GM12878 (cell line): ENCODE results near the gene HSCB. TPM values are rescaled to one million over a fixed set of nuclear protein-coding genes. Genes with fewer than 3 reads are reported as not detected.

Source experiments
- CBX3 ChIP-seq: fragments of 200-600 bp; sonication (generic); IDR thresholded peaks from 2 replicates; pipeline ENCODE4 v1.6.1; 2016; ENCODE audit warnings: low read depth, borderline replicate concordance
- EED ChIP-seq: sonication (generic); IDR thresholded peaks from 2 replicates; pipeline ENCODE4 v1.6.1; 2016; ENCODE audit warnings: antibody characterized with exemption, low read depth
- ESRRA ChIP-seq: IDR thresholded peaks from 2 replicates; pipeline ENCODE4 v1.6.1; 2012; ENCODE audit warnings: mild to moderate bottlenecking, low read length, improper control_type of control experiment
- ETV6 ChIP-seq, 2 experiments: fragments of 450-650 bp in 1 of 2; IDR thresholded peaks in 1 of 2; conservative IDR thresholded peaks in 1 of 2; 2 replicates each; pipeline ENCODE4 v1.6.1; 2014; ENCODE audit warnings: antibody characterized with exemption in 1 of 2, borderline replicate concordance in 1 of 2, low read depth in 1 of 2, mild to moderate bottlenecking in 1 of 2, moderate library complexity in 1 of 2
- HDAC6 ChIP-seq: fragments of 200-600 bp; sonication (generic); IDR thresholded peaks from one replicate; pipeline ENCODE4 v1.8.0; 2017; ENCODE audit warnings: antibody characterized with exemption; ENCODE audit not compliant: unreplicated experiment
- HDGF ChIP-seq: fragments of 450-650 bp; IDR thresholded peaks from 2 replicates; pipeline ENCODE4 v1.6.1; 2016; ENCODE audit warnings: antibody characterized with exemption
- IKZF1 ChIP-seq: fragments of 450-650 bp; conservative IDR thresholded peaks from 2 replicates; pipeline ENCODE4 v1.6.1; 2017; ENCODE audit warnings: antibody characterized with exemption, mild to moderate bottlenecking
- IRF3 ChIP-seq: fragments of 450-650 bp; IDR thresholded peaks from 2 replicates; pipeline ENCODE4 v1.6.1; 2014; ENCODE audit warnings: mild to moderate bottlenecking
- JUNB ChIP-seq: IDR thresholded peaks from 2 replicates; pipeline ENCODE4 v1.6.1; 2016; ENCODE audit warnings: antibody characterized with exemption, mild to moderate bottlenecking
- MXI1 ChIP-seq: fragments of 150-350 bp; IDR thresholded peaks from 2 replicates; pipeline ENCODE4 v1.6.1; 2011; ENCODE audit warnings: low read depth, mild to moderate bottlenecking, inconsistent platforms, low read length, improper control_type of control experiment
- NR2C2 ChIP-seq: IDR thresholded peaks from 2 replicates; pipeline ENCODE4 v1.6.1; 2011; ENCODE audit warnings: borderline replicate concordance, low read depth; ENCODE audit not compliant: control insufficient read depth, insufficient read length
- NR2F1 ChIP-seq: fragments of 450-650 bp; conservative IDR thresholded peaks from 2 replicates; pipeline ENCODE4 v1.6.1; 2017; ENCODE audit warnings: mild to moderate bottlenecking
- PAX8 ChIP-seq: fragments of 450-650 bp; IDR thresholded peaks from 2 replicates; pipeline ENCODE4 v1.6.1; 2017; ENCODE audit warnings: mild to moderate bottlenecking, moderate library complexity
- POLR2AphosphoS2 ChIP-seq: IDR thresholded peaks from 2 replicates; pipeline ENCODE4 v1.6.1; 2011; ENCODE audit warnings: low read depth, mild to moderate bottlenecking, low read length, improper control_type of control experiment, moderate library complexity
- PRDM15 ChIP-seq: fragments of 450-650 bp; formaldehyde crosslinking; IDR thresholded peaks from 2 replicates; pipeline ENCODE4 v1.4.0; 2020; ENCODE audit warnings: mild to moderate bottlenecking, moderate library complexity
- SMARCA5 ChIP-seq: fragments of 450-650 bp; IDR thresholded peaks from 2 replicates; pipeline ENCODE4 v1.6.1; 2017; ENCODE audit warnings: mild to moderate bottlenecking
- SREBF1 ChIP-seq: IDR thresholded peaks from 2 replicates; pipeline ENCODE4 v1.6.1; 2012; ENCODE audit warnings: mild to moderate bottlenecking, low read length
- SUPT20H ChIP-seq: IDR thresholded peaks from 2 replicates; pipeline ENCODE4 v1.6.1; 2011; ENCODE audit warnings: low read depth, mild to moderate bottlenecking, low read length, moderate library complexity, borderline replicate concordance; ENCODE audit not compliant: control insufficient read depth
- TARDBP ChIP-seq: IDR thresholded peaks from 2 replicates; pipeline ENCODE4 v1.6.1; 2016; ENCODE audit warnings: borderline replicate concordance
- TCF3 ChIP-seq: IDR thresholded peaks from 2 replicates; pipeline ENCODE4 v1.6.1; 2012; ENCODE audit warnings: low read depth, mild to moderate bottlenecking, low read length, borderline replicate concordance; ENCODE audit not compliant: insufficient read depth
- WRNIP1 ChIP-seq: IDR thresholded peaks from 2 replicates; pipeline ENCODE4 v1.6.1; 2011; ENCODE audit warnings: low read depth, low read length, improper control_type of control experiment, borderline replicate concordance
- ZBED1 ChIP-seq: IDR thresholded peaks from 2 replicates; pipeline ENCODE4 v1.6.1; 2016; ENCODE audit warnings: borderline replicate concordance
- ZBTB33 ChIP-seq: fragments of 450-650 bp; IDR thresholded peaks from 2 replicates; pipeline ENCODE4 v1.6.1; 2017; ENCODE audit warnings: mild to moderate bottlenecking
- ZNF24 ChIP-seq: fragments of 450-650 bp; IDR thresholded peaks from 2 replicates; pipeline ENCODE4 v1.6.1; 2017; ENCODE audit warnings: antibody characterized with exemption, mild to moderate bottlenecking
- ZNF274 ChIP-seq: IDR thresholded peaks from one replicate; pipeline ENCODE4 v1.8.0; 2011; ENCODE audit not compliant: insufficient read length, insufficient read depth
- ZZZ3 ChIP-seq: IDR thresholded peaks from 2 replicates; pipeline ENCODE4 v1.6.1; 2011; ENCODE audit warnings: low read depth; ENCODE audit not compliant: control insufficient read depth, insufficient read length
- polyA plus RNA-seq, 11 experiments: library from polyadenylated mRNA; depleted of rRNA in 4 of 11; unstranded in 6 of 11; stranded (reverse) in 5 of 11; fragments of >200 nt; fragmentation: Nextera tagmentation in 4 of 11; fragmentation: Illumina TruSeq in 1 of 11; extraction: Ambion mirVana in 4 of 11; extraction: Trizol in 1 of 11; gene quantifications; 1 replicate in 1 of 11; 2 replicates in 10 of 11; pipeline versions ENCODE4 v1.2.1 to v1.2.3, GENCODE V29; 2011 to 2016; ENCODE audit warnings: inconsistent platforms in 2 of 11, missing spikeins in 2 of 11, low read depth in 1 of 11
- total RNA-seq, 4 experiments: library from RNA; depleted of rRNA in 3 of 4; stranded (reverse); fragments of >200 nt in 3 of 4; fragmentation: Illumina TruSeq in 1 of 4; extraction: Trizol in 1 of 4; gene quantifications; 2 replicates each; pipeline versions ENCODE4 v1.2.1 to v1.2.3, GENCODE V29; 2013 to 2021

Gene HSCB
- total and polyA plus RNA-seq, 10 of the 15 experiments (the other 5 are each of a cell fraction or from before 2014, with no cell fraction given), result 10.6 to 28.4 (median 20.8) TPM

GRCh38 chr22:28772633-28773460 is 31.0 kb downstream of the HSCB start, which contains the start of gene CCDC117 (continued):
- TF ChIP-seq ZBED1 (no peak), NR2F1 (peak; percentile 61; the same call in 1 of the 2 replicates), PRDM15 (no peak), NR2C2 (no peak), ZNF24 (0 out of 2 replicates have a peak, but pooled peaks have one; percentile 37), HDGF (no peak), ZZZ3 (no peak), IKZF1 (peak; percentile 96), TCF3 (no peak), EED (no peak), CBX3 (no peak), IRF3 (no peak), ZNF274 (no peak), ETV6 (conservative IDR thresholded peaks at IDR 0.05 in 1 of 2, IDR thresholded peaks at IDR 0.05 in 1 of 2; ENCODE audit: borderline replicate concordance in 1 of 2, low read depth in 1 of 2) (0 out of 4 replicates have a peak, but pooled peaks of 1 of the 2 experiments have one; percentile 17), ZBTB33 (no peak), SREBF1 (no peak; the same call in 1 of the 2 replicates), TARDBP (peak; percentile 91), HDAC6 (no peak), WRNIP1 (no peak), MXI1 (peak; percentile 76), SUPT20H (no peak), SMARCA5 (peak; percentile 56), POLR2AphosphoS2 (peak; percentile 59; the same call in 1 of the 2 replicates), JUNB (no peak), ESRRA (no peak), PAX8 (no peak)
